H1 (cell line): Measurements from ENCODE around the gene SLC17A6. TPM values are rescaled to one million over a fixed set of nuclear protein-coding genes. Genes with fewer than 3 reads are reported as not detected.

Experiments used
- CTCF ChIA-PET: fragments of 300-600 bp; sonication (Branson Sonifier 250); formaldehyde crosslinking; loops from one replicate; lab custom pipeline; 2021; ENCODE audit not compliant: partially characterized antibody; lab: Charles Lee
- POLR2A ChIA-PET: fragments of 300-600 bp; sonication (Branson Sonifier 250); formaldehyde crosslinking; loops from one replicate; lab custom pipeline; 2021; ENCODE audit warnings: inconsistent platforms; ENCODE audit not compliant: partially characterized antibody; lab: Charles Lee
- DNase-seq, 2 experiments: peaks; one replicate each; pipeline versions ENCODE4 v3.0.0 to v3.0.0-alpha.2; 2010 to 2022; ENCODE audit warnings: low spot score in 2 of 2, low read depth in 1 of 2, mixed read lengths in 1 of 2
- FAIRE-seq: peaks from 2 replicates; lab custom pipeline; 2011; peaks lifted over from hg19 to GRCh38; lab: Jason Lieb, UNC
- H2AFZ ChIP-seq: 2 replicates; pipeline ENCODE4 v1.8.1; 2012; ENCODE audit warnings: low read length, inconsistent platforms
- H2AK5ac ChIP-seq: 2 replicates; pipeline ENCODE4 v1.6.1; 2013; ENCODE audit warnings: low read depth, low read length
- H2BK120ac ChIP-seq: replicated peaks from 2 replicates; pipeline ENCODE3; 2013; ENCODE audit warnings: low read depth, low read length, inconsistent platforms
- H2BK12ac ChIP-seq: 2 replicates; pipeline ENCODE4 v1.6.1; 2013; ENCODE audit warnings: low read depth, low read length
- H2BK15ac ChIP-seq: 2 replicates; pipeline ENCODE4 v1.6.1; 2013; ENCODE audit warnings: low read length
- H2BK20ac ChIP-seq: 2 replicates; pipeline ENCODE4 v1.6.1; 2013; ENCODE audit warnings: low read length
- H2BK5ac ChIP-seq: 2 replicates; pipeline ENCODE4 v1.6.1; 2013; ENCODE audit warnings: low read depth, low read length
- H3K14ac ChIP-seq: 2 replicates; pipeline ENCODE4 v1.6.1; 2013; ENCODE audit warnings: inconsistent platforms; ENCODE audit not compliant: insufficient read length
- H3K18ac ChIP-seq: 2 replicates; pipeline ENCODE4 v1.6.1; 2013; ENCODE audit warnings: low read length; ENCODE audit errors: extremely low read depth
- H3K23ac ChIP-seq: 2 replicates; pipeline ENCODE4 v1.6.1; 2013; ENCODE audit warnings: inconsistent platforms; ENCODE audit not compliant: insufficient read length
- H3K23me2 ChIP-seq: 2 replicates; pipeline ENCODE4 v1.6.1; 2013; ENCODE audit warnings: low read depth, low read length
- H3K27ac ChIP-seq: 2 replicates; pipeline ENCODE4 v1.6.1; 2011; ENCODE audit warnings: low read depth, low read length, inconsistent platforms
- H3K27me3 ChIP-seq, 4 experiments: replicated peaks in 1 of 4; 1 replicate in 1 of 4; 2 replicates in 3 of 4; pipeline versions ENCODE4 v1.6.1 to v1.8.1; 2011 to 2013; ENCODE audit warnings: low read length in 3 of 4, mild to moderate bottlenecking in 3 of 4, inconsistent platforms in 2 of 4, mixed read lengths in 2 of 4, moderate library complexity in 1 of 4; ENCODE audit not compliant: control insufficient read depth in 3 of 4, insufficient read depth in 3 of 4; ENCODE audit errors: extremely low read depth in 1 of 4
- H3K36me3 ChIP-seq, 4 experiments: 2 replicates each; pipeline versions ENCODE4 v1.6.1 to v1.8.1; 2011 to 2013; ENCODE audit warnings: mild to moderate bottlenecking in 4 of 4, low read length in 3 of 4, moderate library complexity in 2 of 4, control low read depth in 1 of 4, inconsistent platforms in 1 of 4; ENCODE audit not compliant: insufficient read depth in 4 of 4, control insufficient read depth in 2 of 4
- H3K4ac ChIP-seq: replicated peaks from 2 replicates; pipeline ENCODE3; 2013; ENCODE audit warnings: low read length, low read depth, mixed read lengths, inconsistent platforms; ENCODE audit not compliant: insufficient read length
- H3K4me1 ChIP-seq, 4 experiments: replicated peaks in 1 of 4; 1 replicate in 1 of 4; 2 replicates in 3 of 4; pipeline versions ENCODE4 v1.6.1 to v1.8.1; 2011 to 2013; ENCODE audit warnings: low read length in 3 of 4, inconsistent platforms in 2 of 4, mixed read lengths in 1 of 4; ENCODE audit not compliant: insufficient read depth in 4 of 4, control insufficient read depth in 3 of 4
- H3K4me2 ChIP-seq, 2 experiments: 2 replicates each; pipeline versions ENCODE4 v1.6.1 to v1.8.1; 2011 to 2013; ENCODE audit warnings: low read depth in 2 of 2, low read length in 2 of 2, control low read depth in 1 of 2, inconsistent platforms in 1 of 2, mild to moderate bottlenecking in 1 of 2; ENCODE audit not compliant: insufficient read depth in 1 of 2
- H3K4me3 ChIP-seq, 4 experiments: fragments of 200-600, 300-600 bp in 1 of 4; sonication (generic), shearing (Covaris generic), sonication (Bioruptor Twin) in 1 of 4; 2 replicates each; pipeline versions ENCODE4 v1.5.1 to v1.8.1; 2011 to 2016; ENCODE audit warnings: low read length in 4 of 4, low read depth in 3 of 4, control low read depth in 2 of 4, inconsistent platforms in 2 of 4, mild to moderate bottlenecking in 2 of 4, mixed read lengths in 1 of 4, moderate library complexity in 1 of 4; ENCODE audit not compliant: insufficient read depth in 2 of 4; ENCODE audit errors: extremely low read depth in 1 of 4
- H3K56ac ChIP-seq: replicated peaks from 2 replicates; pipeline ENCODE3; 2013; ENCODE audit warnings: low read depth, mild to moderate bottlenecking, mixed read lengths, low read length, inconsistent platforms; ENCODE audit not compliant: insufficient read length
- H3K79me1 ChIP-seq: 2 replicates; pipeline ENCODE4 v1.6.1; 2013; ENCODE audit warnings: low read depth, low read length, control low read depth
- H3K79me2 ChIP-seq, 2 experiments: 2 replicates each; pipeline versions ENCODE4 v1.6.1 to v1.8.1; 2012 to 2013; ENCODE audit warnings: low read length in 2 of 2, mild to moderate bottlenecking in 2 of 2, inconsistent platforms in 1 of 2; ENCODE audit not compliant: insufficient read depth in 2 of 2, control insufficient read depth in 1 of 2
- H3K9ac ChIP-seq, 4 experiments: replicated peaks in 1 of 4; 1 replicate in 1 of 4; 2 replicates in 3 of 4; pipeline versions ENCODE4 v1.6.1 to v1.8.1; 2011 to 2013; ENCODE audit warnings: low read depth in 3 of 4, low read length in 3 of 4, control low read depth in 2 of 4, mild to moderate bottlenecking in 2 of 4, moderate library complexity in 2 of 4, inconsistent platforms in 1 of 4; ENCODE audit errors: extremely low read depth in 1 of 4
- H3K9me3 ChIP-seq, 2 experiments: 2 replicates each; pipeline versions ENCODE4 v1.6.1 to v1.8.1; 2012 to 2013; ENCODE audit warnings: mild to moderate bottlenecking in 2 of 2, moderate library complexity in 2 of 2, control low read depth in 1 of 2, inconsistent platforms in 1 of 2, low read depth in 1 of 2, low read length in 1 of 2, mixed read lengths in 1 of 2; ENCODE audit not compliant: insufficient read depth in 2 of 2
- H4K20me1 ChIP-seq, 2 experiments: replicated peaks in 1 of 2; 2 replicates each; pipeline versions ENCODE3 to v1.8.1; 2011 to 2013; ENCODE audit warnings: inconsistent platforms in 2 of 2, low read length in 2 of 2, mild to moderate bottlenecking in 1 of 2; ENCODE audit not compliant: insufficient read depth in 2 of 2, control insufficient read depth in 1 of 2
- H4K5ac ChIP-seq: 2 replicates; pipeline ENCODE4 v1.6.1; 2013; ENCODE audit warnings: low read length, low read depth, mixed read lengths, inconsistent platforms; ENCODE audit not compliant: insufficient read length
- H4K8ac ChIP-seq: 2 replicates; pipeline ENCODE4 v1.8.0; 2013; ENCODE audit warnings: mild to moderate bottlenecking, moderate library complexity, low read length, inconsistent platforms; ENCODE audit not compliant: insufficient read depth; ENCODE audit errors: extremely low read depth
- H4K91ac ChIP-seq: replicated peaks from 2 replicates; pipeline ENCODE3; 2013; ENCODE audit warnings: low read length, mixed read lengths, inconsistent platforms; ENCODE audit not compliant: insufficient read length
- BACH1 ChIP-seq: IDR thresholded peaks from 2 replicates; pipeline ENCODE4 v1.6.1; 2012; ENCODE audit warnings: low read length, improper control_type of control experiment
- CHD1 ChIP-seq: IDR thresholded peaks from 2 replicates; pipeline ENCODE4 v1.6.1; 2012; ENCODE audit warnings: low read depth, low read length, improper control_type of control experiment
- CREB1 ChIP-seq: IDR thresholded peaks from 2 replicates; pipeline ENCODE4 v1.6.1; 2012; ENCODE audit warnings: inconsistent platforms
- E2F6 ChIP-seq: IDR thresholded peaks from 2 replicates; pipeline ENCODE4 v1.6.1; 2012; ENCODE audit warnings: inconsistent platforms
- FOSL1 ChIP-seq: IDR thresholded peaks from 2 replicates; pipeline ENCODE4 v1.6.1; 2011; ENCODE audit warnings: mild to moderate bottlenecking, low read depth, low read length, moderate library complexity; ENCODE audit not compliant: insufficient read depth
- GTF2F1 ChIP-seq: IDR thresholded peaks from 2 replicates; pipeline ENCODE4 v1.6.1; 2012; ENCODE audit warnings: low read depth, low read length, improper control_type of control experiment, borderline replicate concordance
- JUN ChIP-seq: IDR thresholded peaks from 2 replicates; pipeline ENCODE4 v1.6.1; 2011; ENCODE audit warnings: low read depth, mild to moderate bottlenecking, improper control_type of control experiment, low read length
- JUND ChIP-seq: IDR thresholded peaks from 2 replicates; pipeline ENCODE4 v1.6.1; 2011; ENCODE audit warnings: mild to moderate bottlenecking, improper control_type of control experiment, low read length
- KDM1A ChIP-seq: fragments of 200-600, 300-600 bp; sonication (generic); IDR thresholded peaks from 2 replicates; pipeline ENCODE4 v1.7.1; 2016; ENCODE audit warnings: mild to moderate bottlenecking, low read length, borderline replicate concordance
- NANOG ChIP-seq: IDR thresholded peaks from 2 replicates; pipeline ENCODE4 v1.6.1; 2011; ENCODE audit warnings: low read length, low read depth, mild to moderate bottlenecking, inconsistent platforms; ENCODE audit not compliant: insufficient read depth, poor library complexity, severe bottlenecking
- POU5F1 ChIP-seq: IDR thresholded peaks from 2 replicates; pipeline ENCODE4 v1.6.1; 2011; ENCODE audit warnings: low read depth, mild to moderate bottlenecking, low read length, moderate library complexity
- RFX5 ChIP-seq: IDR thresholded peaks from 2 replicates; pipeline ENCODE4 v1.6.1; 2011; ENCODE audit warnings: low read depth, low read length, improper control_type of control experiment, borderline replicate concordance
- RXRA ChIP-seq: IDR thresholded peaks from 2 replicates; pipeline ENCODE4 v1.6.1; 2011; ENCODE audit warnings: low read depth, mild to moderate bottlenecking, low read length, moderate library complexity; ENCODE audit not compliant: insufficient read depth
- WGBS, 2 experiments: shearing (Covaris generic) in 1 of 2; methylation state at CpG; one replicate each; pipeline versions ENCODE4 v1.1.6 to v1.1.7; 2013 to 2015; ENCODE audit warnings: low lambda C conversion rate in 2 of 2, mixed read lengths in 2 of 2, inconsistent platforms in 1 of 2, low coverage in 1 of 2, missing lambda C conversion rate in 1 of 2; ENCODE audit not compliant: insufficient replicate concordance in 2 of 2, insufficient coverage in 1 of 2, insufficient read length in 1 of 2; ENCODE audit errors: extremely low coverage in 1 of 2, missing lambda C conversion rate in 1 of 2; 5-methylcytosine and 5-hydroxymethylcytosine counted together
- polyA plus RNA-seq, 7 experiments: library from polyadenylated mRNA; depleted of rRNA in 3 of 7; stranded (reverse) in 5 of 7; unstranded in 2 of 7; fragments of >200 nt in 5 of 7; fragments of 200-250 nt in 2 of 7; gene quantifications; 1 replicate in 5 of 7; 2 replicates in 1 of 7; 4 replicates in 1 of 7; pipeline versions ENCODE4 v1.2.1 to v1.2.3, GENCODE V29; 2011 to 2013; ENCODE audit warnings: missing spikeins in 2 of 7, mixed read lengths in 2 of 7
- total RNA-seq: library from RNA; stranded (reverse); fragmentation: NEBNext Ultra II Directional; extraction: Animal tissue kit (Norgen Biotek cat#: 25700); gene quantifications from 2 replicates; pipeline ENCODE4 v1.2.1, GENCODE V29; 2021

Gene SLC17A6
- total and polyA plus RNA-seq, 2 of the 8 experiments (the other 6 are each of a cell fraction or from before 2014, with no cell fraction given) = 0.24 to 1.6 TPM

GRCh38 chr11:22407921-22408320 is 69.7 kb downstream of the SLC17A6 start:
- no peaks in the 10 kb centered on the region for H3K27me3 ChIP-seq
- no peak overlapping the region for H2BK120ac ChIP-seq
- 0 out of 7 replicates have a peak, but pooled peaks cover 0 to 2% (median 0%) of the 10 kb centered on the region in 4 experiments for H3K4me1 ChIP-seq
- H3K36me3 ChIP-seq = no peaks in the 10 kb centered on the region
- no peak overlapping the region for H2AK5ac ChIP-seq
- H3K23me2 ChIP-seq = no peaks in the 10 kb centered on the region
- H3K23ac ChIP-seq = no peak overlapping the region
- no peak overlapping the region for H3K4me3 ChIP-seq
- no peak overlapping the region for H4K5ac ChIP-seq
- no peak overlapping the region for H4K8ac ChIP-seq
- no peak overlapping the region for H3K56ac ChIP-seq
- no peak overlapping the region for H2BK12ac ChIP-seq
- no peak for DNase-seq
- ChIA-PET POLR2A (no interaction called here), CTCF (interaction anchor here (1.1 kb wide), 2 partner anchors 33 to 237 kb away, joined by 3 read pairs; no protein-coding TSS in a partner anchor)
- no peak overlapping the region for H2BK20ac ChIP-seq
- peak; percentile 66 for FAIRE-seq
- no peak overlapping the region for H3K27ac ChIP-seq
- no peak overlapping the region for H3K4ac ChIP-seq
- H3K79me2 ChIP-seq = no peaks in the 10 kb centered on the region
- H4K20me1 ChIP-seq = no peaks in the 10 kb centered on the region
- no peak overlapping the region for H3K18ac ChIP-seq
- H3K9me3 ChIP-seq = no peaks in the 10 kb centered on the region
- no peak overlapping the region for H3K4me2 ChIP-seq
- no peak overlapping the region for H2BK5ac ChIP-seq
- H2BK15ac ChIP-seq = no peak overlapping the region
- H4K91ac ChIP-seq = no peak overlapping the region
- 0 out of 2 replicates have a peak overlapping the region, but pooled peaks have one; percentile 13 for H2AFZ ChIP-seq
- no peak overlapping the region for H3K9ac ChIP-seq
- no peaks in the 10 kb centered on the region for H3K79me1 ChIP-seq
- WGBS, 2 experiments = 89% methylated on average over 2 of the region's 2 CpGs; no CpG with 5 or more reads in 1 of the 2 experiments
- no peak overlapping the region for H3K14ac ChIP-seq
- no peak for TF ChIP-seq KDM1A
- no peak for TF ChIP-seq E2F6
- TF ChIP-seq JUN = no peak
- TF ChIP-seq CHD1 = no peak
- TF ChIP-seq FOSL1 = no peak
- TF ChIP-seq NANOG = no peak
- no peak for TF ChIP-seq JUND
- TF ChIP-seq POU5F1 = no peak
- TF ChIP-seq RFX5 = no peak
- TF ChIP-seq BACH1 = no peak
- TF ChIP-seq RXRA = no peak
- no peak for TF ChIP-seq CREB1
- no peak for TF ChIP-seq GTF2F1
